DND-41 (cell line): ENCODE results near the gene GLTPD2.

Experiments used
- ATAC-seq: fragments of 200-7000 bp; cut with Tn5 transposase; 3 replicates; pipeline ENCODE4 v1.9.1; 2021; ENCODE audit warnings: low read depth; ENCODE audit not compliant: insufficient read depth
- DNase-seq: peaks from one replicate; pipeline ENCODE4 v3.0.0-alpha.2; 2020
- H2AFZ ChIP-seq: 2 replicates; pipeline ENCODE4 v1.6.0; 2012; ENCODE audit warnings: low read depth, low read length
- H3K27ac ChIP-seq: 2 replicates; pipeline ENCODE4 v1.5.1; 2012; ENCODE audit warnings: low read length, inconsistent platforms
- H3K27me3 ChIP-seq: fragments of 200-600 bp; sonication (generic); 2 replicates; pipeline ENCODE4 v1.6.0; 2012; ENCODE audit warnings: low read length, mild to moderate bottlenecking, inconsistent platforms; ENCODE audit not compliant: insufficient read depth, poor library complexity
- H3K36me3 ChIP-seq: 2 replicates; pipeline ENCODE4 v1.5.1; 2012; ENCODE audit warnings: low read length, inconsistent platforms; ENCODE audit not compliant: insufficient read depth
- H3K4me1 ChIP-seq: 2 replicates; pipeline ENCODE4 v1.5.1; 2012; ENCODE audit warnings: mild to moderate bottlenecking, low read length; ENCODE audit not compliant: insufficient read depth
- H3K4me2 ChIP-seq: 2 replicates; pipeline ENCODE4 v1.6.0; 2012; ENCODE audit warnings: mild to moderate bottlenecking, moderate library complexity, low read length, inconsistent platforms; ENCODE audit not compliant: insufficient read depth
- H3K4me3 ChIP-seq, 2 experiments: fragments of 200-600 bp in 1 of 2; shearing (Covaris generic) in 1 of 2; 2 replicates each; pipeline ENCODE4 v1.5.1; 2012 to 2016; ENCODE audit warnings: inconsistent platforms in 2 of 2, low read length in 2 of 2, mild to moderate bottlenecking in 2 of 2, low read depth in 1 of 2, moderate library complexity in 1 of 2
- H3K79me2 ChIP-seq: 2 replicates; pipeline ENCODE4 v1.6.0; 2012; ENCODE audit warnings: low read length, inconsistent platforms; ENCODE audit not compliant: insufficient read depth
- H3K9ac ChIP-seq: 2 replicates; pipeline ENCODE4 v1.6.0; 2012; ENCODE audit warnings: low read depth, mild to moderate bottlenecking, inconsistent platforms, low read length, moderate library complexity
- H3K9me3 ChIP-seq: 2 replicates; pipeline ENCODE4 v1.5.1; 2012; ENCODE audit warnings: low read length, moderate library complexity, mild to moderate bottlenecking, inconsistent platforms; ENCODE audit not compliant: insufficient read depth, severe bottlenecking
- H4K20me1 ChIP-seq: 2 replicates; pipeline ENCODE4 v1.6.0; 2012; ENCODE audit warnings: low read length; ENCODE audit not compliant: insufficient read depth
- CTCF ChIP-seq: IDR thresholded peaks from 2 replicates; pipeline ENCODE4 v1.5.1; 2012; ENCODE audit warnings: borderline replicate concordance, low read length, moderate library complexity, mild to moderate bottlenecking; ENCODE audit not compliant: poor library complexity, severe bottlenecking; ENCODE audit errors: extremely low read depth
- EZH2 ChIP-seq: IDR thresholded peaks from 3 replicates; pipeline ENCODE4 v1.6.1; 2012; ENCODE audit warnings: borderline replicate concordance, low read depth, mild to moderate bottlenecking, moderate library complexity, low read length, inconsistent platforms; ENCODE audit not compliant: severe bottlenecking

The GLTPD2 gene

GRCh38 chr17:4836221-4836620 is 47.5 kb downstream of the GLTPD2 start:
- ATAC-seq (no peak), DNase-seq (no peak)
- H3K4me3 ChIP-seq = no peak overlapping the region
- no peak overlapping the region for H3K27ac ChIP-seq
- no peaks in the 10 kb centered on the region for H3K9me3 ChIP-seq
- no peak overlapping the region for H3K4me2 ChIP-seq
- no peak overlapping the region for H3K9ac ChIP-seq
- TF ChIP-seq EZH2 (no peak), CTCF (no peak)
- H4K20me1 ChIP-seq = peaks cover 63% of the 10 kb centered on the region
- H3K79me2 ChIP-seq = peaks cover 63% of the 10 kb centered on the region
- H3K36me3 ChIP-seq = peaks cover 6% of the 10 kb centered on the region; the same call in 1 of the 2 replicates
- peaks cover 21% of the 10 kb centered on the region for H3K4me1 ChIP-seq
- no peaks in the 10 kb centered on the region for H3K27me3 ChIP-seq
- no peak overlapping the region for H2AFZ ChIP-seq

GRCh38 chr17:4837471-4838308 is 48.9 kb downstream of the GLTPD2 start:
- H3K27ac ChIP-seq = no peak overlapping the region
- no peak overlapping the region for H3K9ac ChIP-seq
- TF ChIP-seq CTCF = no peak
- TF ChIP-seq EZH2 = no peak
- no peak overlapping the region for H3K4me3 ChIP-seq
- H3K27me3 ChIP-seq = no peaks in the 10 kb centered on the region
- peaks cover 76% of the 10 kb centered on the region for H4K20me1 ChIP-seq
- H3K79me2 ChIP-seq = peaks cover 74% of the 10 kb centered on the region
- peaks cover 18% of the 10 kb centered on the region for H3K4me1 ChIP-seq
- H3K4me2 ChIP-seq = no peak overlapping the region
- H2AFZ ChIP-seq = no peak overlapping the region
- no peak for DNase-seq
- no peaks in the 10 kb centered on the region for H3K9me3 ChIP-seq
- peaks cover 6% of the 10 kb centered on the region; the same call in 1 of the 2 replicates for H3K36me3 ChIP-seq
- no peak for ATAC-seq

GRCh38 chr17:4838309-4838785 is 49.6 kb downstream of the GLTPD2 start:
- H3K27me3 ChIP-seq = no peaks in the 10 kb centered on the region
- no peak overlapping the region for H3K27ac ChIP-seq
- H3K4me1 ChIP-seq = peaks cover 18% of the 10 kb centered on the region
- no peak for DNase-seq
- H4K20me1 ChIP-seq = peaks cover 81% of the 10 kb centered on the region
- no peak overlapping the region for H3K9ac ChIP-seq
- TF ChIP-seq EZH2 (no peak), CTCF (no peak)
- peaks cover 77% of the 10 kb centered on the region for H3K79me2 ChIP-seq
- H3K4me3 ChIP-seq = no peak overlapping the region
- no peak overlapping the region for H3K4me2 ChIP-seq
- no peaks in the 10 kb centered on the region for H3K9me3 ChIP-seq
- ATAC-seq = no peak
- H3K36me3 ChIP-seq = peaks cover 6% of the 10 kb centered on the region; the same call in 1 of the 2 replicates
- no peak overlapping the region for H2AFZ ChIP-seq

- peaks cover 74% of the 10 kb centered on the region for H3K79me2 ChIP-seq
- H3K9me3 ChIP-seq = no peaks in the 10 kb centered on the region
- H3K4me3 ChIP-seq = no peak overlapping the region
- DNase-seq = no peak
- ATAC-seq = no peak
- H2AFZ ChIP-seq = no peak overlapping the region
- peaks cover 11% of the 10 kb centered on the region for H3K4me1 ChIP-seq
- H3K9ac ChIP-seq = no peak overlapping the region
- H3K4me2 ChIP-seq = no peak overlapping the region
- peaks cover 85% of the 10 kb centered on the region for H4K20me1 ChIP-seq
- H3K36me3 ChIP-seq = 0 out of 2 replicates have a peak, but pooled peaks cover 6% of the 10 kb centered on the region
- H3K27me3 ChIP-seq = no peaks in the 10 kb centered on the region
- no peak overlapping the region for H3K27ac ChIP-seq
- TF ChIP-seq EZH2 = no peak
- TF ChIP-seq CTCF = no peak
These were observed 50.5 kb downstream of the GLTPD2 start for GRCh38 chr17:4839221-4839620.
